ENCODE results near the gene TOR1AIP2.

Gene TOR1AIP2

GRCh38 chr1:179877586-179878265 is at the start of gene TOR1AIP2:
Gene TOR1AIP2, minus strand, starts transcription at chr1:179877803. Its CDS starts 25,138 bp downstream, at chr1:179852665.
- DNase-seq = peak; percentile 89

GRCh38 chr1:179926850-179927205 is 49.2 kb upstream of the TOR1AIP2 start:
- no peak for DNase-seq

- no peak for DNase-seq
Observed at GRCh38 chr1:179925922-179926849, 48.6 kb upstream of the TOR1AIP2 start.

GRCh38 chr1:179925302-179925701 is 47.7 kb upstream of the TOR1AIP2 start:
- DNase-seq = no peak

GRCh38 chr1:179924268-179924667 is 46.7 kb upstream of the TOR1AIP2 start:
- DNase-seq = no peak

- DNase-seq = no peak
Observed at GRCh38 chr1:179923029-179923428, 45.4 kb upstream of the TOR1AIP2 start.

- no peak for DNase-seq
Observed at GRCh38 chr1:179921981-179922872, 44.6 kb upstream of the TOR1AIP2 start.

GRCh38 chr1:179921472-179921871 is 43.9 kb upstream of the TOR1AIP2 start:
- no peak for DNase-seq

GRCh38 chr1:179917601-179918429 is 40.2 kb upstream of the TOR1AIP2 start:
- DNase-seq = no peak

GRCh38 chr1:179911812-179912211 is 34.2 kb upstream of the TOR1AIP2 start:
- no peak for DNase-seq

- DNase-seq = no peak
Observed at GRCh38 chr1:179910934-179911333, 33.3 kb upstream of the TOR1AIP2 start.

- DNase-seq = no peak
Observed at GRCh38 chr1:179889589-179889988, 12.0 kb upstream of the TOR1AIP2 start.

GRCh38 chr1:179888071-179888470 is 10.5 kb upstream of the TOR1AIP2 start:
- no peak for DNase-seq

GRCh38 chr1:179883745-179884138 is 6.1 kb upstream of the TOR1AIP2 start:
- no peak for DNase-seq

GRCh38 chr1:179883040-179883744 is 5.6 kb upstream of the TOR1AIP2 start:
- no peak for DNase-seq

- peak; percentile 97 for DNase-seq
Observed at GRCh38 chr1:179882253-179883039, 4.8 kb upstream of the TOR1AIP2 start, which contains the start of gene TOR1AIP1. Gene TOR1AIP1, plus strand, starts transcription at chr1:179882285. Its CDS starts 218 bp downstream, at chr1:179882503.

- DNase-seq = no peak
Observed at GRCh38 chr1:179881642-179882252, 4.1 kb upstream of the TOR1AIP2 start.

- no peak for DNase-seq
Observed at GRCh38 chr1:179879797-179880196, 2.2 kb upstream of the TOR1AIP2 start.

GRCh38 chr1:179876300-179876715 is 1.3 kb downstream of the TOR1AIP2 start:
- DNase-seq = no peak

Measured in NCI-H1694 treated with DMSO at 0.1 percent for 48 hours (cell line).